Activated T-helper 17 cell treated with anti-CD3 and anti-CD28 coated beads, Interleukin-2, amount 50 U/mL, for 72 hours (primary cell): Measurements from ENCODE around the gene SPON1. TPM values are rescaled to one million over a fixed set of nuclear protein-coding genes. Genes with fewer than 3 reads are reported as not detected.

Source experiments
- ATAC-seq: fragments of 150-1000 bp; cut with Tn5 transposase; replicated peaks from 2 replicates; pipeline ENCODE4 v1.10.0; 2021; ENCODE audit warnings: mild to moderate bottlenecking, moderate library complexity
- H3K27ac Mint-ChIP-seq: one replicate; pipeline ENCODE4 v1.8.0; 2022; ENCODE audit warnings: mixed read lengths
- H3K27me3 Mint-ChIP-seq: one replicate; pipeline ENCODE4 v1.8.0; 2022; ENCODE audit warnings: mixed read lengths
- H3K36me3 Mint-ChIP-seq: one replicate; pipeline ENCODE4 v1.8.0; 2022; ENCODE audit warnings: low read depth, mild to moderate bottlenecking, mixed read lengths
- H3K4me1 Mint-ChIP-seq: one replicate; pipeline ENCODE4 v1.8.0; 2022; ENCODE audit warnings: mixed read lengths
- H3K4me3 Mint-ChIP-seq: one replicate; pipeline ENCODE4 v1.8.0; 2022; ENCODE audit warnings: mild to moderate bottlenecking, mixed read lengths
- H3K9me3 Mint-ChIP-seq: one replicate; pipeline ENCODE4 v1.8.0; 2022; ENCODE audit warnings: mixed read lengths
- total RNA-seq, 2 donors: library from RNA; stranded (reverse); gene quantifications; one replicate each; pipeline ENCODE4 v1.2.3, GENCODE V29; 2022

The SPON1 gene
- total RNA-seq, 2 donors from 2014 or later, result 0.06 to 0.90 TPM

- H3K27me3 Mint-ChIP-seq, result no peaks in the 10 kb centered on the region
- H3K36me3 Mint-ChIP-seq, result no peaks in the 10 kb centered on the region
- H3K27ac Mint-ChIP-seq, result no peak overlapping the region
- ATAC-seq, result no peak
- H3K4me3 Mint-ChIP-seq, result no peak overlapping the region
- H3K4me1 Mint-ChIP-seq, result no peaks in the 10 kb centered on the region
- no peaks in the 10 kb centered on the region for H3K9me3 Mint-ChIP-seq
Measured at GRCh38 chr11:14054116-14055107, 91.9 kb downstream of the SPON1 start.

- no peaks in the 10 kb centered on the region for H3K9me3 Mint-ChIP-seq
- ATAC-seq, result no peak
- no peak overlapping the region for H3K4me3 Mint-ChIP-seq
- H3K27me3 Mint-ChIP-seq, result no peaks in the 10 kb centered on the region
- no peak overlapping the region for H3K27ac Mint-ChIP-seq
- H3K4me1 Mint-ChIP-seq, result no peaks in the 10 kb centered on the region
- H3K36me3 Mint-ChIP-seq, result no peaks in the 10 kb centered on the region
Measured at GRCh38 chr11:14055936-14056335, 93.4 kb downstream of the SPON1 start.

GRCh38 chr11:14058061-14058460 is 95.5 kb downstream of the SPON1 start:
- no peaks in the 10 kb centered on the region for H3K27me3 Mint-ChIP-seq

GRCh38 chr11:14059491-14059890 is 97.0 kb downstream of the SPON1 start:
- Mint-ChIP-seq H3K27me3 (no peaks in the 10 kb centered on the region), H3K27ac (no peak overlapping the region), H3K9me3 (no peaks in the 10 kb centered on the region), H3K4me1 (peaks cover 6% of the 10 kb centered on the region), H3K4me3 (no peak overlapping the region), H3K36me3 (no peaks in the 10 kb centered on the region)
- no peak for ATAC-seq

More at GRCh38 chr11:14058061-14058460, 95.5 kb downstream of the SPON1 start:
- no peaks in the 10 kb centered on the region for H3K36me3 Mint-ChIP-seq
- H3K27ac Mint-ChIP-seq, result no peak overlapping the region
- H3K9me3 Mint-ChIP-seq, result no peaks in the 10 kb centered on the region
- H3K4me3 Mint-ChIP-seq, result no peak overlapping the region
- H3K4me1 Mint-ChIP-seq, result no peaks in the 10 kb centered on the region
- ATAC-seq, result no peak

- ATAC-seq, result no peak
Measured at GRCh38 chr11:14061721-14062120, 99.2 kb downstream of the SPON1 start.

GRCh38 chr11:14065141-14065540 is 102.6 kb downstream of the SPON1 start:
- Mint-ChIP-seq H3K9me3 (no peaks in the 10 kb centered on the region), H3K4me3 (peak overlapping the region; percentile 34), H3K27ac (no peak overlapping the region), H3K27me3 (no peaks in the 10 kb centered on the region), H3K36me3 (no peaks in the 10 kb centered on the region), H3K4me1 (peaks cover 9% of the 10 kb centered on the region)
- ATAC-seq, result peak; percentile 75

More at GRCh38 chr11:14061721-14062120, 99.2 kb downstream of the SPON1 start:
- no peaks in the 10 kb centered on the region for H3K27me3 Mint-ChIP-seq
- no peaks in the 10 kb centered on the region for H3K36me3 Mint-ChIP-seq
- H3K4me1 Mint-ChIP-seq, result peaks cover 9% of the 10 kb centered on the region
- no peak overlapping the region for H3K27ac Mint-ChIP-seq
- no peak overlapping the region for H3K4me3 Mint-ChIP-seq
- no peaks in the 10 kb centered on the region for H3K9me3 Mint-ChIP-seq

GRCh38 chr11:14065681-14066080 is 103.2 kb downstream of the SPON1 start:
- H3K36me3 Mint-ChIP-seq, result no peaks in the 10 kb centered on the region
- ATAC-seq, result no peak
- H3K27me3 Mint-ChIP-seq, result no peaks in the 10 kb centered on the region
- H3K9me3 Mint-ChIP-seq, result no peaks in the 10 kb centered on the region
- peak overlapping the region; percentile 34 for H3K4me3 Mint-ChIP-seq
- no peak overlapping the region for H3K27ac Mint-ChIP-seq
- peaks cover 9% of the 10 kb centered on the region for H3K4me1 Mint-ChIP-seq

- Mint-ChIP-seq H3K27ac (no peak overlapping the region), H3K9me3 (no peaks in the 10 kb centered on the region), H3K27me3 (no peaks in the 10 kb centered on the region), H3K4me1 (peaks cover 9% of the 10 kb centered on the region), H3K4me3 (no peak overlapping the region), H3K36me3 (no peaks in the 10 kb centered on the region)
- no peak for ATAC-seq
Measured at GRCh38 chr11:14067686-14068085, 105.2 kb downstream of the SPON1 start.

- peaks cover 25% of the 10 kb centered on the region for H3K4me1 Mint-ChIP-seq
- ATAC-seq, result no peak
- H3K27ac Mint-ChIP-seq, result no peak overlapping the region
- H3K27me3 Mint-ChIP-seq, result no peaks in the 10 kb centered on the region
- H3K36me3 Mint-ChIP-seq, result no peaks in the 10 kb centered on the region
- H3K9me3 Mint-ChIP-seq, result no peaks in the 10 kb centered on the region
- no peak overlapping the region for H3K4me3 Mint-ChIP-seq
Measured at GRCh38 chr11:14070896-14071295, 108.4 kb downstream of the SPON1 start.

GRCh38 chr11:14073849-14074476 is 111.4 kb downstream of the SPON1 start:
- H3K27ac Mint-ChIP-seq, result peak overlapping the region; percentile 80
- no peaks in the 10 kb centered on the region for H3K27me3 Mint-ChIP-seq
- H3K9me3 Mint-ChIP-seq, result no peaks in the 10 kb centered on the region
- peaks cover 36% of the 10 kb centered on the region for H3K4me1 Mint-ChIP-seq
- ATAC-seq, result no peak
- H3K4me3 Mint-ChIP-seq, result peak overlapping the region; percentile 68
- no peaks in the 10 kb centered on the region for H3K36me3 Mint-ChIP-seq

- Mint-ChIP-seq H3K9me3 (no peaks in the 10 kb centered on the region), H3K36me3 (no peaks in the 10 kb centered on the region), H3K4me3 (peak overlapping the region; percentile 68), H3K4me1 (peaks cover 46% of the 10 kb centered on the region), H3K27me3 (no peaks in the 10 kb centered on the region), H3K27ac (peak overlapping the region; percentile 80)
- ATAC-seq, result peak; percentile 99
Measured at GRCh38 chr11:14075118-14076078, 112.9 kb downstream of the SPON1 start.

- H3K36me3 Mint-ChIP-seq, result peaks cover 16% of the 10 kb centered on the region
- peak overlapping the region; percentile 59 for H3K4me3 Mint-ChIP-seq
- H3K27ac Mint-ChIP-seq, result peak overlapping the region; percentile 64
- ATAC-seq, result peak; percentile 43
- H3K9me3 Mint-ChIP-seq, result no peaks in the 10 kb centered on the region
- H3K27me3 Mint-ChIP-seq, result no peaks in the 10 kb centered on the region
- H3K4me1 Mint-ChIP-seq, result peaks cover 44% of the 10 kb centered on the region
Measured at GRCh38 chr11:14079011-14079410, 116.5 kb downstream of the SPON1 start.

GRCh38 chr11:14079797-14080196 is 117.3 kb downstream of the SPON1 start:
- Mint-ChIP-seq H3K27ac (peak overlapping the region; percentile 64), H3K4me3 (peak overlapping the region; percentile 59), H3K4me1 (peaks cover 36% of the 10 kb centered on the region), H3K36me3 (peaks cover 21% of the 10 kb centered on the region), H3K27me3 (no peaks in the 10 kb centered on the region), H3K9me3 (no peaks in the 10 kb centered on the region)
- ATAC-seq, result no peak
